ENCODE results near the gene NDUFA7.

NDUFA7 gene

DNA sequence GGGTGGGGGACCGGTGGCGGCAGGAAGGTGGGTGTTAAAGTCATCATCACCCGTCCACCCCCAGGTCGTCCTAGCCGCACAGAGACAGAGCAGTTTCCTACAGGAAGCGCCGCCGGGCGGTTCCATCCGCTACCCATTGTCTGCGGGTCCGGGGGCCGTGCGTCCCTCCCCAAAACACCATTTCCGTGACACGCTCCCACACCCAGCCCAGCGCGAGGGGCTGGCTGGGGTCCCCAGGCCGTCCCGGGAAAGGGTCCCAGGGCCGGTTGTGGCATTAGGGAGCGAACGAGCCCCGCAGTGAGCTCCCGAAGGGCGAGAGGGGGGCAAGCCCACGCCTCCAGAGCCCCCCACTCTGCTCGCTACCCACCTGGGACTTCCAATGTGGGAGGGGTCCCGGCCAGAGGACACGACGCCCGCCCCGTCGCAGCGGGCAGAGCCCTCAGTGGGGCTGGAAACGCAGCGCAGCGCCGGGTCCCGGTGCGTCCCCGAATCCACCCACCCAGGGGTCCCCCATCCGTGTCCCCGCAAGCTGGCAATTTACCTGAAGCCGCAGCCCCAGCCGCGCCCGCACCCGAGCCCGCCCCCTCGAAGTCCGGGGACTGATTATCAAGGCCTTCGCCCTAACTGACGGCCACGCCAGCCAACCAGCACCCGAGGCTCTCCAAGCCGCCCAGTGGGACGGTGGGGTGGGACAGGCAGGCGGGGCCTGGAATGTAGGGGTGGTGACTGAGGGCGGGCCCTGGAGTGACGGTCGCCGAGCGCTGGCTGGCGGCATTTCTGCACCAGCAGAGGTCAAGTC lies 21.7 kb upstream of the NDUFA7 start, which contains the start of gene KANK3:
KANK3 (minus strand) TSS at position 579 of the 799 bp plus-strand sequence. CDS start 5,434 bp downstream, outside the sequence.
- TF ChIP-seq, protein P1, sequence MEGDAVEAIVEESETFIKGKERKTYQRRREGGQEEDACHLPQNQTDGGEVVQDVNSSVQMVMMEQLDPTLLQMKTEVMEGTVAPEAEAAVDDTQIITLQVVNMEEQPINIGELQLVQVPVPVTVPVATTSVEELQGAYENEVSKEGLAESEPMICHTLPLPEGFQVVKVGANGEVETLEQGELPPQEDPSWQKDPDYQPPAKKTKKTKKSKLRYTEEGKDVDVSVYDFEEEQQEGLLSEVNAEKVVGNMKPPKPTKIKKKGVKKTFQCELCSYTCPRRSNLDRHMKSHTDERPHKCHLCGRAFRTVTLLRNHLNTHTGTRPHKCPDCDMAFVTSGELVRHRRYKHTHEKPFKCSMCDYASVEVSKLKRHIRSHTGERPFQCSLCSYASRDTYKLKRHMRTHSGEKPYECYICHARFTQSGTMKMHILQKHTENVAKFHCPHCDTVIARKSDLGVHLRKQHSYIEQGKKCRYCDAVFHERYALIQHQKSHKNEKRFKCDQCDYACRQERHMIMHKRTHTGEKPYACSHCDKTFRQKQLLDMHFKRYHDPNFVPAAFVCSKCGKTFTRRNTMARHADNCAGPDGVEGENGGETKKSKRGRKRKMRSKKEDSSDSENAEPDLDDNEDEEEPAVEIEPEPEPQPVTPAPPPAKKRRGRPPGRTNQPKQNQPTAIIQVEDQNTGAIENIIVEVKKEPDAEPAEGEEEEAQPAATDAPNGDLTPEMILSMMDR (IDR thresholded peaks at IDR 0.05) = no peak

DNA sequence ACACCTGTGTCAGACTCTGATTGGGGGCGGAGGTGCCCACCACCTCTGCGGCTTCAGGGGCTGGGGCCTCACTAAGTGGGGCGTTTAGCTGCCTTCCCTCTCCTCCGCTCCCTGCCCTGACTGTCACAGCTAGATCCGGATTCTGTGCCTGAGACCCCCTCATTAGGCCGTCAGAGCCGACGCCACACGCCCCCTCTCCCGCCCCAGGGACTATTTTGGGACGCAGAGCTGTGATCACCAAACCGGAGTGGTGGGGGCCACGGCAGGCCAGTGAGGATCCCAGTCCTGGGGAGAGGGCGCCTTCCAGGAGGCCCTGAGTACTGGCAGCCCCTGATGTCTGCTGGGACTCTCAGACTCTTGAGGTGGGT lies 21.1 kb upstream of the NDUFA7 start:
- TF ChIP-seq, protein P1 (IDR thresholded peaks at IDR 0.05) = no peak

DNA sequence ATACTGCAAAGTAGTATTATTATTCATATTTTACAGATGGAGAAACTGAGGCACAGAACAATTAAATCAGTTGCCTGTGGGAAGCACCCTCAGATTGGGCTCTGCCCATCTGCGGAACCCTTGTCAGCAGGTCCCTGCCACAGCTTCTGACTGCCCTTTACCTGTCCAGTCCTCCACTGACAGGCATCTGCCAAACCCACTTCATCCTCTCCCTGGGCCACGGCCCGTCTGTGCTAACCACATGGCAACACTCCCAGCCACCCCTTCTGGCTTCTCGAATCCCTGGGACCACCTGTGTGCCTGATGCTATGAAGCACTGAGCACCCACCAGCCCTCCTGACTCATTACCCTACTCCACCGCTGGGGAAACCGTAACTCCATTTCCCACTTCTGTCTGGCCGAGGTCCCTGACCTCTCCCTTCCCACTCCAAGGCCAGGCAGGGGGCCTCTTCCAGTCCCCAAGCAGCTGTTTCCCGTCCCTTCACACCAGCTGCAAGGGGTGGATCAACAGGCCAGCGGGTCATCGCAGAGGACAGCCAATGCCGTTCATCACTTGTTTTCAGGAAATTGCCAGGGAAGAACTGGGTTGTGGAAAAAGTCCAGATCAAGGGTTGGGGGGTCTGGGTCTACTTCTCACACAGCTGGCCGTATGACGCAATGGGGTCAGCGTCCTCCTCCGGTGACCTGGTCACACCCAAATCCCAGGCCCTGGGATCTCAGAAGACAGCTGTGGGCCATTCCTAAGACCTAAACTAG lies 19.3 kb upstream of the NDUFA7 start:
- TF ChIP-seq, protein P1 (IDR thresholded peaks at IDR 0.05) = no peak

DNA sequence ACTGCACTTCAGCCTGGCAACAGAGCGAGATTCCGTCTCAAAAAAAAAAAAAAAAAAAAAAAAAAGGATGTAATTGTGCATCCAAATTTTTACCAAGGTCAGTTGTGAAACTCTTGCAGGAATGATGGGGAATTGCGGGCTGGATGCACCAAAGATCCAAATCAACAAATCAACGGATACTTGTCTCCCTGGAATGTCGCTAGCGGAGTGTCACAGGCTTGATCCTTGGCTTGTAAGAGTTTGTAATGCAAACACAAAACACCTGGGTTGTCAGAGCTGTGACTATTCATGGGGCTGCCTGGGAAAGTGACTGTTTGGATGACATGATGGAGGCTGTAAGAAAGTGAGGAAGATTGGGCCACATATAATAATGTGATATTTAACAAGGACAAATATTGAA lies 17.7 kb upstream of the NDUFA7 start:
- TF ChIP-seq, protein P1 (IDR thresholded peaks at IDR 0.05) = no peak

DNA sequence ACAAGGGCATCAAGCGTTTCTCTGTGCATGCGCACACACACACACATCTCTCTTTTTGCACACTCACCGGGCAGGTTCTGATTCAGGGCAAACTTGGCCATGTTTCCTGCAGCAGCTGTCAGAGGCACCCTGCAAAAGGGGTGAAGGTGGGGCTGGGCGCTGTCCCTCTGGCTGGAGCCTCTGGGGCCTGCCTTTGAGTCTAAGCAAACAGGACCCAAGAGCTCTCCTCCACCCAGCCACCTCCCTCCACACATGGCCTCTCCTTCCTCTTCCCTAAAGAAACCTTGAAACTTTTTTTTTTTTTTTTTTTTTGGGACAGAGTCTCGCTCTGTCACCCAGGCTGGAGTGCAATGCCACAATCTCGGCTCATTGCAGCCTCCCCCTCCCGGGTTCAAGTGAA lies 16.6 kb upstream of the NDUFA7 start:
- TF ChIP-seq, protein P1 (IDR thresholded peaks at IDR 0.05) = no peak

DNA sequence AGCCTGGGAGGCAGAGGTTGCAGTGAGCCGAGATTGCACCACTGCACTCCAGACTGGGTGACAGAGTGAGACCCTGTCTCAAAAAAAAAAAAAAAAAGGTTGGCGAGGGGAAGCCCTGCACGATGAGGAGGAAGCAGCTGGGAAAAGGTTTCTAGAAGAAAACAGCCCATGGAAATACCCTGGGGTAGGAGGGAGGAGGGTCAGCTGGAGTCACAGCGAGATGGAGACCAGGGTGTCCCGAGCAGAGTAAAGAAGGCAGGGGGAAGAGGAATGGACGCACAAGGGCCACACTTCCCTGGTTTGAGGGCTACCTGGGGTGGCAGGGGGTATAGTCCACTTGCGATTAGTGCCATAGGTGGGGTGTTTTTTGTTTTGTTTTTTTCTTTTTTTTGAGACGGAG lies 15.5 kb upstream of the NDUFA7 start:
- TF ChIP-seq, protein P1 (IDR thresholded peaks at IDR 0.05) = no peak

DNA sequence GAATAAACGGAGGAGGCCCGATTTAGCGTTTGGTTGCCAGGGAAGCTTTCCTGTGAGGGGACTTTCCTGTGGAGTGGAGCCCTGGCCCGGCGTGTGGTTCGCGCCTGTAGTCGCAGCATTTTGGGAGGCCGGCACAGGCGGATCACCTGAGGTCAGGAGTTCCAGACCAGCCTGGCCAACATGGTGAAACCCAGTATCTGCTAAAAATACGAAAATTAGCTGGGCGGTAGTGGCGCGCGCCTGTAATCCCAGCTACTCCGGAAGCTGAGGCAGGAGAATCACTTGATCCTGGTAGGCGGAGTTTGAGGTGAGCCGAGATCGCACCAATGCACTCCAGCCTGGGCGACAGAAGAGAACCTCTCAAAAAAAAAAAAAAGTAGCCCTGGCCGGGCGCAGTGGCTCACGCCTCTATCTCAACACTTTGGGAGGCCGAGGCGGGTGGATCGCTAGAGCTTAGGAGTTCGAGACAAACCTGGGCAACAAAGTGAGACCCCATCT lies 14.9 kb upstream of the NDUFA7 start:
- TF ChIP-seq, protein P1 (IDR thresholded peaks at IDR 0.05) = no peak
